Stimulated activated CD4-positive, alpha-beta T cell treated with anti-CD3 and anti-CD28 coated beads, Interleukin-4, amount 100 ng/mL, for 24 hours (primary cell): ENCODE measurements around the gene PSMC5.
"Not testable (repeated sequence)": the region's sequence is repeated elsewhere in the genome, so short reads cannot be mapped to it uniquely, and the experiment has no call there.

Experiments used
- DNase-seq: peaks from one replicate; pipeline ENCODE4 v3.0.0-alpha.2; 2020

Gene PSMC5

GRCh38 chr17:63827002-63827800 lies at the start of gene PSMC5, which contains the start of gene FTSJ3:
TSS of gene PSMC5 (plus strand) at chr17:63827431. CDS start at chr17:63827491, 60 bp downstream.
TSS of gene FTSJ3 (minus strand) at chr17:63827663. CDS start at chr17:63826902, 761 bp downstream.
- DNase-seq = peak; percentile 97

- DNase-seq = no peak
Measured at GRCh38 chr17:63780507-63780906, 46.7 kb upstream of the PSMC5 start.

GRCh38 chr17:63780928-63781327 lies 46.3 kb upstream of the PSMC5 start:
- DNase-seq = no peak

DNA sequence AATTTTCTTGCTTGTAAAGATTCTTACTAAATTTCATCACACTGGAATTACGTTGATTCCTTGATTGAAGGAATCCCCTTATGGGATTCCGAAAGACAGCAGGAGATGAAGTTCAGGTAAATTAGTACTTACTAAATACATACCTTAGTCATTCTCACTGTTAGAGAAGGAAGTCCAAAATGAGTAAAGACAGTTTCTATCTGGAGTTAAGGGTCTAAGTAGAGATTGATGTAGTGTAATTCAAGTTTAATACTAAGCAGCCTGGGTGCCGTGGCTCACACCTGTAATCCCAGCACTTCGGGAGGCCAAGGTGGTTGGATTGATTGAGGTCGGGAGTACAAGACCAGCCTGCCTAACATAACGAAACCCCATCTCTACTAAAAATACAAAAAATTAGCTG lies 43.7 kb upstream of the PSMC5 start:
- no peak for DNase-seq

DNA sequence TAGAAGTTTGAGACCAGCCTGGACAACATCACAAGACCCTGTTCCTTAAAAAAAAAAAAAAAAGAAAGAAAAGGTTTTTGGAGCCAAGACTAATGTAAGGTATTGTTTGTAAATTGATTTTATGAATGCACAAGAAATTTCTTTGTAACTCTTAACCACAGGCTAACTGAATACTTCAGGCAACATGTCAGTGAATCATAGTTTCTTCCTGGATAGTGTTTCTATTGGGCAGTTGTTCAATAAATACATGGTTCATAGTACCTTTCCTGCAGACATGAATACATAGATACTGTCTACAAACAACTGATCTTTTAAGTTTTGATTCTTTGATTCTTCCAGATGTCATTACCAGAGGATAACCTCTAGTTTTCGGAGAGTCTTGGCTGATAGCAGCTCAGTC lies 41.7 kb upstream of the PSMC5 start:
- DNase-seq = no peak

DNA sequence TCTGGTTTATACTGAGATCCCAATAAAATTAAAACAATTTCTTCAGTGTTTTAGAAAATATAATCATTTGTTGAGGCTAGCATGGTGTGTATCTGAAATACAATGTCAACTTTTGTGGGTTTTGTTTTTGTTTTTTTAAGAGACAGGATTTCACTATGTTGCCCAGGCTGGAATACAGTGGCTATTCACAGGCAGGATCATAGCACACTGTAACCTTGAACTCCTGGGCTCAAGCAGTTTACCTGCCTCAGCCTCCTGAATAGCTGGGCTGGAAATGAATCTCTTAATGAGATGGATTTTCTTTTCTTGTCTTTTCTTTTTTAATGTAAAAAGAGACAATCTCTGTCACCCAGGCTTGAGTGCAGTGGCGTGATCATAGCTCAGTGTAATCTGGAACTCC lies 41.1 kb upstream of the PSMC5 start:
- DNase-seq = no peak

DNA sequence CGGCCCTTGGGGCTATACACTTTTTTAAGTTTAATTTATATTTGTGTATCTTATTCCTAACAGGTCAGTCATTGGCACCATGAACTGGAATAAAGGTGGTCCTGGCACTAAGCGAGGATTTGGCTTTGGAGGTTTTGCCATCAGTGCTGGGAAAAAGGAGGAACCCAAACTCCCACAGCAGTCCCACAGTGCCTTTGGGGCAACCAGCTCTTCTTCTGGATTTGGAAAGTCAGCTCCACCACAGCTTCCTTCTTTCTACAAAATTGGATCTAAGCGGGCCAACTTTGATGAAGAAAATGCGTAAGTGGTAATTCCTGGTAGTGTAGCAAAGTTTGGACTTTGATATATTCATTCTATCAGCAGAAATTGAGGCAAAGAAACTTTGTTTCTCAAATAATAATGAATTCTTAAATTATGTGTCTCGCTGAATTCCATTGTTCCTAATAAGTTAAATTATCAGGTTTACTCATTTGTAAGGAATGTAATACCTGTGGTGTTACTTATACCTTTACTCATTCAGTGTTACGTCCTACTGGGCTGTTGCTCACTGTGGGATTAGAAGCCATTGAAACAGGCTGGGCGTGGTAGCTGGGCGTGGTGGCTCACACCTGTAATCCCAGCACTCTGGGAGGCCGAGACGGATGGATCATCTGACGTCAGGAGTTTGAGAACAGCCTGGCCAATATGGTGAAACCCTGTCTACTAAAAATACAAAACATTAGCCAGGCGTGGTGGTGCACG lies 40.1 kb upstream of the PSMC5 start:
- DNase-seq = no peak

- DNase-seq = no peak
Measured at GRCh38 chr17:63790057-63790456, 37.2 kb upstream of the PSMC5 start.

- no peak for DNase-seq
Measured at GRCh38 chr17:63792055-63792729, 35.0 kb upstream of the PSMC5 start.

- not testable (repeated sequence) for DNase-seq
Measured at GRCh38 chr17:63796375-63796774, 30.9 kb upstream of the PSMC5 start.

DNA sequence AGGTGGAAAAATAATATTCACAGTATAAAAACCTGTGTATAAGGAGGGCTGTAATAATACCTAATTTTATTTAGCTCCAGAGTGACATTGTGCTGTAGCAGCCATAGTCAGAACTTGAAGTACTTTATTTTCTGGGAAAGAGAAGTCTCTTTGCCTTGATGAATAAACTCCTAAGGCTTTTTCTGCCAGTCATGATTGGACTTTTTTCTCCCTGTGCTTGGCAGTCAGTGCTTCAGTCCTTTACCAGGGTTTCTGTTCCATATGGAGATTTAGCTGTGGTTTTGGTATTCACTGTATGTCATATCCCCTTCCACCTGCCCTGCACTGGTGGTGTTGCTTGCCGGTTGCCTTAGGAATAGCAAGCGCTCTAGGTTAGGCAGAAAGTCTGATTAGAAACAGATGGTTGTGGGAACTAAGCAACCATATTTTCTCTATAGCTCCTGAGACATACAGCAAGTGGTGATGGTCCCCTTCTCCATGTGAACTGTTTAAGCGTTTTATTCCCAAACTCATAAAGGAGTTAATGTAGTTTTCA lies 28.6 kb upstream of the PSMC5 start:
- no peak for DNase-seq

DNA sequence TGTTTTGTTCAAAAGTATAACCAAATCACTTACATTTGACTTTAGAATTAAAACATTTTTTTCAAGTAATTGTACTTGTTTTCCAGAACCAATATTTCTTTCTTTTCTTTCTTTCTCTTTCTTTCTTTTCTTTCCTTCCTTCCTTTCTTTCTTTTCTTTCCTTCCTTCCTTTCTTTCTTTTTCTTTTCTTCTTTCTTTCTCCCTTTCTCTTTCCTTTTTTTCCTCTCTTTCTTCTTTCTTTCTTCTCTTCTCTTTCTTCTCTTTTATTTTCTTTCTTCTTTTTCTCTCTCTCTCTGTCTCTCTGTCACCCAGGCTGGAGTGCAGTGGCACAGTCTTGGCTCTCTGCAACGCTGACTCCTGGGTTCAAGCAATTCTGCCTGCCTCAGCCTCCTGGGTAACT lies 26.4 kb upstream of the PSMC5 start:
- DNase-seq = no peak

DNA sequence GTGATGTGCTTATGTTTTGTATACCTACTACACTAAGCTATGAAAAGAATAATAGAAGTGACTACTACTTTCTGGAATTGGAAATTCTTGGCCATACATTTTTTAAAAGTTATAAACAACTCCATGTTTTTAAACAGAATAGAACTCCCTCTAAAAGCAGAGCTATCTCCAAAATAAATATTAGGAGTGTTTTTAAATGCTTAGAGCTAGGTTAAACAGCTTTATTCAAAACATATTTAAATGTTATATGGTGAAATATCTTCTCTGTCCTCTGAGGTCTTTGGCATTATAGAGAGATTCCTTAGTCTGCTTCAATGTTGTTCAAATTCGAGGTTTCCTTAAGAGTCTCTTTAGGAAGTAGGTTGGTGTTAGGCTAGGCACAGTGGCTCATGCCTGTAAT lies 22.9 kb upstream of the PSMC5 start:
- no peak for DNase-seq

DNA sequence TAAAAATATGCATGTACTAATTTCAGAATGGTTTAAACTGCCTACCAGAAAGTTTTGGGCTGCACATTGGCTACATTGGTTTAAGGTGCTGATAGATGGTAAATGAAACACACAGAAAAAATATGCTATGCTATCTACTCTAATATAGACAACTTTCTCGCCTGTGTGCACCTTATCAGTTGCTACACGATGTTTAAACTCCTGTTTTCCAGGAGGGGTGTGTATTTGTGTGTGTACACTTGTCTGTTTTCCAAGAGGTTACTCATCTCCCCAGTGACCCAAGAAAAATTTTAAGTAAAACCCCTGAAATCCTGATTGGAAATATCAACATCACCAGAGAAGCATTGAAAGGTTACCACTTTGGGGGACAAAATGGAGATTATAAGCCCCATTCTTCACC lies 21.6 kb upstream of the PSMC5 start:
- no peak for DNase-seq

DNA sequence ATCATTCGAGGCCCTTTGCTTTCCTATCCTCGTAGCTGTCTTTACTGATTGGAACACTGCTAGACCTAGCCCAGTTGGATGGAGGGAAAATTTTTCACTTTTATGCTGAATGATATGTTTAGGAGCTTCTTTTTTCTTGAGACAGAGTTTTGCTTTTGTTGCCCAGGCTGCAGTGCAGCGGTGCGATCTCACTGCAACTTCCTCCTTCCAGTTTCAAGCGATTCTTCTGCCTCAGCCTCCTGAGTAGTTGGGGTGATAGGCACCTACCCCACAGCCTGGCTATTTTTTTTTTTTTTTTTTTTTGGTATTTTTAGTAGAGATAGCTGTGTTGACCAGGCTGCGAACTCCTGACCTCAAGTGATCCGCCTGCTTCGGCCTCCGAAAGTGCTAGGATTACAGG lies 17.3 kb upstream of the PSMC5 start:
- no peak for DNase-seq

DNA sequence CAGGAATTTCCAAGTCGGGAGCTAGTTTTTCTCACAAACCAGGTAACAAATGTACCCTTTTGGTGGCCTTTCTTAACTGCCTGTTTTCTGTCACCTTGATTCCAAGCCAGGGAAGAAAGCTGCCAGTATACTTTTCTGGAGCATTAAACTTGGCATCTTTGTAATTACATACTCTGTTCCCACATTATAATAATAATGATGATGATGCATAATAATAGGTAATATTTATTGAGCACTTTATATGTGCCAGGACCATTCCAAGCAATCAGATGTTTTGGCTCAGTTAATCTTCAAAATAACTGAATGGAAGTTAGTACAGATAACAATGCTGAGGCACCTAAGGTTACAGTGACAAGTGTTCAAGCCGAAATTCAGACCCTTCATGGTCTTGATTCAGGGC lies 11.1 kb upstream of the PSMC5 start:
- DNase-seq = no peak

- DNase-seq = no peak
Measured at GRCh38 chr17:63816669-63817068, 10.6 kb upstream of the PSMC5 start.

GRCh38 chr17:63817736-63818385 lies 9.4 kb upstream of the PSMC5 start:
- DNase-seq = no peak

DNA sequence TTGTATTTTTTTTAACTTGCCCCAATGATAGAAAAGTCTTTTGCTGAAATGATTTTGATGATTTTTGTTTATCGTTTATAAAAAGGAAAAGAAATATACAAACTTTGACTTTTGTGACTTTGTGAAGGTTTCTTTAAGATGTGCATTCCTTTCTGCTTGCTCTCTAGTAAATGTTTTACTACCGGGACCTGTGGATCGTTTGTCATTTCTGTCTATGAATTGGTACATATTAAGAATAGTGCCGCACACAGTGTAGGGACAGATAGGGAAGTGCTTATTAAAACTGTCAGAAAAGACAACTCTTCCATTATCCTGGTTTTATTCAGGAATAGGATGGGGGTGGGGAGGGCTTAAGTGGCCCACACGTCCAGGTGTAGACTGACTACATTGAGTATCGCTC lies 8.1 kb upstream of the PSMC5 start:
- no peak for DNase-seq

- DNase-seq = no peak
Measured at GRCh38 chr17:63819585-63820537, 7.4 kb upstream of the PSMC5 start.

- DNase-seq = no peak
Measured at GRCh38 chr17:63820963-63821561, 6.2 kb upstream of the PSMC5 start.
